Measurements from ENCODE around the gene ZNRF4. TPM values are rescaled to one million over a fixed set of nuclear protein-coding genes. Genes with fewer than 3 reads are reported as not detected.

Gene ZNRF4
- total and polyA plus RNA-seq, 2 donors (not counting 3 experiments of a cell fraction or from before 2014, with no cell fraction given), result not detected

- H3K9me1 ChIP-seq (replicated peaks; ENCODE audit: control insufficient read depth, extremely low read depth, insufficient read depth, low read length), result no peaks in the 10 kb centered on the region
- intact Hi-C loops (cut with micrococcal nuclease) (no loop called here), dilution Hi-C loops (cut with MboI; ENCODE audit: extremely low pct_ligation_motif_present, low sequenced_read_pairs) (no loop called here)
- H2AFZ ChIP-seq (ENCODE audit: low read depth, low read length), result no peak overlapping the region
- H3K4me3 ChIP-seq (replicated peaks in 1 of 3; ENCODE audit: insufficient read depth in 1 of 3, low read depth in 1 of 3, low read length in 3 of 3), result no peak overlapping the region
- CTCF ChIA-PET, result interaction anchor here (0.7 to 1.3 kb wide), 3 partner anchors 16 to 24 kb away, joined by 3 read pairs; no protein-coding TSS in a partner anchor
- no peaks in the 10 kb centered on the region for H3K36me3 ChIP-seq (ENCODE audit: control insufficient read depth in 2 of 2, extremely low read depth in 1 of 2, insufficient read depth in 2 of 2, low read length in 2 of 2)
- H3K79me2 ChIP-seq (ENCODE audit: control insufficient read depth, insufficient read depth, low read length), result no peaks in the 10 kb centered on the region
- FAIRE-seq (no peak), DNase-seq (ENCODE audit: low read depth, low spot score) (no peak)
- no peaks in the 10 kb centered on the region for H3K4me1 ChIP-seq (ENCODE audit: control insufficient read depth, extremely low read depth, insufficient read depth, low read length)
- H3K9me3 ChIP-seq (replicated peaks; ENCODE audit: control insufficient read depth, insufficient read depth, low read length), result peaks cover 3% of the 10 kb centered on the region
- no peaks in the 10 kb centered on the region for H4K20me1 ChIP-seq (replicated peaks; ENCODE audit: control insufficient read depth, extremely low read depth, insufficient read depth, low read length)
- BruUV-seq (replicated peaks), result no TSS peak
- no peak for TF ChIP-seq EZH2 (IDR thresholded peaks at IDR 0.05; ENCODE audit: borderline replicate concordance, low read depth, low read length, severe bottlenecking)
- TF ChIP-seq, protein P1, sequence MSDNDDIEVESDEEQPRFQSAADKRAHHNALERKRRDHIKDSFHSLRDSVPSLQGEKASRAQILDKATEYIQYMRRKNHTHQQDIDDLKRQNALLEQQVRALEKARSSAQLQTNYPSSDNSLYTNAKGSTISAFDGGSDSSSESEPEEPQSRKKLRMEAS (IDR thresholded peaks at IDR 0.05; ENCODE audit: insufficient read depth, insufficient read length), result no peak
- POLR2A ChIA-PET, result no interaction called here
- no peak overlapping the region for H3K27ac ChIP-seq (ENCODE audit: insufficient read depth, low read depth, low read length)
- no peak overlapping the region for H3K4me2 ChIP-seq (ENCODE audit: insufficient read depth, low read length)
- H3K27me3 ChIP-seq (ENCODE audit: control insufficient read depth in 2 of 2, insufficient read depth in 2 of 2, low read length in 2 of 2), result peaks cover 0 to 3% of the 10 kb centered on the region in 2 experiments
- H3K9ac ChIP-seq (replicated peaks; ENCODE audit: extremely low read depth, insufficient read depth, low read length), result no peak overlapping the region
Measured at GRCh38 chr19:5504114-5504513, 48.9 kb downstream of the ZNRF4 start.

Other genes starting within 250 kb of the ZNRF4 start
- 12.5 and 16.1 TPM in 2 replicates for gene PTPRS, start 114.6 kb upstream of the ZNRF4 start, total RNA-seq
- 10.1 and 13.1 TPM in 2 replicates for gene PTPRS, start 114.6 kb upstream of the ZNRF4 start, polyA plus RNA-seq
- gene TINCR, start 112.5 kb downstream of the ZNRF4 start, total RNA-seq, result not detected in 2 replicates
- gene TINCR, start 112.5 kb downstream of the ZNRF4 start, polyA plus RNA-seq, result 0.01 TPM in 1 of 2 replicates, not detected in the other
- 83.7 and 85.9 TPM in 2 replicates for gene SAFB2, start 167.4 kb downstream of the ZNRF4 start, total RNA-seq
- gene SAFB2, start 167.4 kb downstream of the ZNRF4 start, polyA plus RNA-seq, result 24.6 and 31.5 TPM in 2 replicates
- gene SAFB, start 167.7 kb downstream of the ZNRF4 start, total RNA-seq, result 96.8 and 109 TPM in 2 replicates
- 33.1 and 44.7 TPM in 2 replicates for gene SAFB, start 167.7 kb downstream of the ZNRF4 start, polyA plus RNA-seq
- gene MICOS13, start 225.1 kb downstream of the ZNRF4 start, total RNA-seq, result 53.0 and 55.3 TPM in 2 replicates
- 86.1 and 115 TPM in 2 replicates for gene MICOS13, start 225.1 kb downstream of the ZNRF4 start, polyA plus RNA-seq
- gene HSD11B1L, start 225.6 kb downstream of the ZNRF4 start, total RNA-seq, result 4.4 and 5.0 TPM in 2 replicates
- gene HSD11B1L, start 225.6 kb downstream of the ZNRF4 start, polyA plus RNA-seq, result 9.1 and 10.2 TPM in 2 replicates
- gene RPL36, start 234.9 kb downstream of the ZNRF4 start, total RNA-seq, result 944 and 1,033 TPM in 2 replicates
- 835 and 1,084 TPM in 2 replicates for gene RPL36, start 234.9 kb downstream of the ZNRF4 start, polyA plus RNA-seq